Astrocyte (in vitro differentiated cells and primary cell): ENCODE results near the gene CSNK1G3. TPM values are rescaled to one million over a fixed set of nuclear protein-coding genes. Genes with fewer than 3 reads are reported as not detected.

Experiments used
- DNase-seq: peaks from one replicate; pipeline ENCODE4 v3.0.0-alpha.2; 2010; ENCODE audit warnings: low read depth
- FAIRE-seq: peaks from 2 replicates; lab custom pipeline; 2011; peaks lifted over from hg19 to GRCh38; lab: Jason Lieb, UNC
- H2AFZ ChIP-seq: 2 replicates; pipeline ENCODE4 v1.6.0; 2012; ENCODE audit warnings: low read depth, low read length, inconsistent platforms
- H3K27ac ChIP-seq: 2 replicates; pipeline ENCODE4 v1.5.1; 2011; ENCODE audit warnings: low read depth, low read length, inconsistent platforms
- H3K27me3 ChIP-seq: 2 replicates; pipeline ENCODE4 v1.6.0; 2011; ENCODE audit warnings: low read length, inconsistent platforms; ENCODE audit not compliant: insufficient read depth
- H3K36me3 ChIP-seq: 2 replicates; pipeline ENCODE4 v1.5.1; 2011; ENCODE audit warnings: low read length, inconsistent platforms; ENCODE audit not compliant: insufficient read depth
- H3K4me1 ChIP-seq: 2 replicates; pipeline ENCODE4 v1.5.1; 2011; ENCODE audit warnings: low read length, inconsistent platforms; ENCODE audit not compliant: insufficient read depth
- H3K4me2 ChIP-seq: 2 replicates; pipeline ENCODE4 v1.6.0; 2012; ENCODE audit warnings: low read length, inconsistent platforms
- H3K4me3 ChIP-seq: 2 replicates; pipeline ENCODE4 v1.5.1; 2011; ENCODE audit warnings: low read depth, mild to moderate bottlenecking, low read length, inconsistent platforms; ENCODE audit not compliant: insufficient read depth
- H3K79me2 ChIP-seq: 2 replicates; pipeline ENCODE4 v1.6.0; 2012; ENCODE audit warnings: mild to moderate bottlenecking, low read length, inconsistent platforms; ENCODE audit not compliant: insufficient read depth
- H3K9ac ChIP-seq: 2 replicates; pipeline ENCODE4 v1.6.0; 2012; ENCODE audit warnings: mild to moderate bottlenecking, low read length, inconsistent platforms
- H3K9me3 ChIP-seq: 2 replicates; pipeline ENCODE4 v1.5.1; 2012; ENCODE audit warnings: low read depth, mild to moderate bottlenecking, low read length, inconsistent platforms; ENCODE audit not compliant: insufficient read depth
- H4K20me1 ChIP-seq: 2 replicates; pipeline ENCODE4 v1.6.0; 2012; ENCODE audit warnings: low read length, inconsistent platforms; ENCODE audit not compliant: insufficient read depth
- H3K27ac Mint-ChIP-seq: one replicate; pipeline ENCODE4 v1.8.0; 2021; ENCODE audit warnings: mild to moderate bottlenecking, mixed read lengths; ENCODE audit not compliant: unreplicated experiment
- H3K27me3 Mint-ChIP-seq: one replicate; pipeline ENCODE4 v1.8.0; 2021; ENCODE audit warnings: low read depth, mixed read lengths; ENCODE audit not compliant: unreplicated experiment
- H3K36me3 Mint-ChIP-seq: one replicate; pipeline ENCODE4 v1.8.0; 2021; ENCODE audit warnings: low read depth, mixed read lengths; ENCODE audit not compliant: unreplicated experiment
- H3K4me1 Mint-ChIP-seq: one replicate; pipeline ENCODE4 v1.8.0; 2021; ENCODE audit warnings: low read depth, mixed read lengths; ENCODE audit not compliant: unreplicated experiment
- H3K4me3 Mint-ChIP-seq: one replicate; pipeline ENCODE4 v1.8.0; 2021; ENCODE audit warnings: mild to moderate bottlenecking, moderate library complexity, mixed read lengths; ENCODE audit not compliant: unreplicated experiment
- H3K9me3 Mint-ChIP-seq: one replicate; pipeline ENCODE4 v1.8.0; 2021; ENCODE audit warnings: mild to moderate bottlenecking, mixed read lengths; ENCODE audit not compliant: unreplicated experiment
- EZH2 ChIP-seq: IDR thresholded peaks from 2 replicates; pipeline ENCODE4 v1.6.1; 2012; ENCODE audit warnings: mild to moderate bottlenecking, low read length, inconsistent platforms; ENCODE audit not compliant: insufficient read depth
- total RNA-seq: library from RNA; stranded (reverse); gene quantifications from 2 replicates; pipeline ENCODE4 v1.2.1, GENCODE V29; 2021
- TF ChIP-seq, protein P1 (sequence below): IDR thresholded peaks from 2 replicates; pipeline ENCODE4 v1.5.1; 2011; ENCODE audit warnings: low read depth, mild to moderate bottlenecking, inconsistent platforms, low read length, moderate library complexity; ENCODE audit not compliant: insufficient read depth

The CSNK1G3 gene
- total RNA-seq, 1 donor from 2014 or later = 59.4 TPM

DNA sequence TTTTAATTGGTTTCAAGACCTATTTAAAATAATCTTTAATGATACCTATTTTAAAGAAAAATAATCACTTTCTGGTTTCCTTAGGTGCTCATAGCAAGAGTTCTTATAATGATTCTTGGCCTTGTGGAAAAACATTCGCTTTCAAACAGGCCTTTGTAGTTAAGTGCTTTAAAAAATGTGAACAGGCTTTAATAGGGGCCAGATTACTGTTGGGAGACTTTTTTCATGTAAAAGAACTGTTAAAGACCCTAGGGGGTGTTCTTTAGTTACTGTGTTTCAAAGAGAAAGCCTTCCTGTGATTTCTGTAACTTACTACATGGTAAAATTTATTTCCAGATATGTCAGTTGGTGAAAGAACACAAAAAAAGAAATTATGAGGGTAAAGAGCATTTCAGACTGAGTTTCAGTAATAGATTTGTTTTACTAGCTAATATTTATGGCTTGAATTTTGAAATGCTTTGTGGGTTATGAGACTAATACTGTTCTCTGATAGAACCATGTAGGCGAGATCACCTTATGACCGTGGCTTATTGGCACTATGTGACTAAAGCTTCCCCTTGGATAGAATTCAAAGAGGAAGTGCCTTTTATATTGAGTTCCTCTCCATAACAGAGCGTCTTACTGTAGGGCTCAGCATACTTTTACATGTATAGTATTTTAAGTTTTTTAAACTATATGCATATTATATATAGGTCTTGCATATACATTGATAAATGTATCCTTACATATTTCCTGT is 70.7 kb downstream of the CSNK1G3 start:
- no peak overlapping the region for H3K4me2 ChIP-seq
- H3K4me1 Mint-ChIP-seq = peaks cover 5% of the 10 kb centered on the region
- no peak overlapping the region for H3K4me3 ChIP-seq

DNA sequence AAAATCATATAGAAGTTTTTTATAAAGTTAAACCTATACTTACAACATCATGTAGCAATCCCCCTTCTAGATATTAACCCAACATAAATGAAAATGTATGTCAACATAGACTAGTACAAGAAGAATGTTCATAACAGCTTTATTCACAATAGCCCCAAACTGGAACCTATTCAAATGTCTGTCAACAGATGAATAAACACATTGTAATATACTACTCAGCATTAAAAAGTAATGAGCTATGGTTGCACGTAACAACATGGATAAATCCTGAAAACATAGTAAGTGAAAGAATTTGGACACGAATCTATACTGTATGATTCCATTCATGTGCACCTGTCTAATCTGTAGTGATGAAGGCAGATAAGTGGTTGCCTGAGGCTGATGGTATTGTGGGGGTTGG is 73.9 kb downstream of the CSNK1G3 start:
- FAIRE-seq = no peak
- no peak overlapping the region for H3K4me3 Mint-ChIP-seq
- H3K79me2 ChIP-seq = no peaks in the 10 kb centered on the region
- peaks cover 10% of the 10 kb centered on the region for H3K36me3 Mint-ChIP-seq
- no peaks in the 10 kb centered on the region for H3K27me3 Mint-ChIP-seq
- H4K20me1 ChIP-seq = peaks cover 8% of the 10 kb centered on the region
- H3K36me3 ChIP-seq = no peaks in the 10 kb centered on the region
- H3K9ac ChIP-seq = no peak overlapping the region
- TF ChIP-seq, protein P1, sequence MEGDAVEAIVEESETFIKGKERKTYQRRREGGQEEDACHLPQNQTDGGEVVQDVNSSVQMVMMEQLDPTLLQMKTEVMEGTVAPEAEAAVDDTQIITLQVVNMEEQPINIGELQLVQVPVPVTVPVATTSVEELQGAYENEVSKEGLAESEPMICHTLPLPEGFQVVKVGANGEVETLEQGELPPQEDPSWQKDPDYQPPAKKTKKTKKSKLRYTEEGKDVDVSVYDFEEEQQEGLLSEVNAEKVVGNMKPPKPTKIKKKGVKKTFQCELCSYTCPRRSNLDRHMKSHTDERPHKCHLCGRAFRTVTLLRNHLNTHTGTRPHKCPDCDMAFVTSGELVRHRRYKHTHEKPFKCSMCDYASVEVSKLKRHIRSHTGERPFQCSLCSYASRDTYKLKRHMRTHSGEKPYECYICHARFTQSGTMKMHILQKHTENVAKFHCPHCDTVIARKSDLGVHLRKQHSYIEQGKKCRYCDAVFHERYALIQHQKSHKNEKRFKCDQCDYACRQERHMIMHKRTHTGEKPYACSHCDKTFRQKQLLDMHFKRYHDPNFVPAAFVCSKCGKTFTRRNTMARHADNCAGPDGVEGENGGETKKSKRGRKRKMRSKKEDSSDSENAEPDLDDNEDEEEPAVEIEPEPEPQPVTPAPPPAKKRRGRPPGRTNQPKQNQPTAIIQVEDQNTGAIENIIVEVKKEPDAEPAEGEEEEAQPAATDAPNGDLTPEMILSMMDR = no peak
- TF ChIP-seq EZH2 = no peak
- H3K9me3 Mint-ChIP-seq = no peaks in the 10 kb centered on the region
- H3K4me3 ChIP-seq = no peak overlapping the region
- H3K4me1 ChIP-seq = no peaks in the 10 kb centered on the region
- no peak overlapping the region for H3K27ac Mint-ChIP-seq
- DNase-seq = peak; percentile 10
- H3K27ac ChIP-seq = no peak overlapping the region
- H3K4me2 ChIP-seq = no peak overlapping the region
- no peaks in the 10 kb centered on the region for H3K27me3 ChIP-seq
- H2AFZ ChIP-seq = no peak overlapping the region
- peaks cover 5% of the 10 kb centered on the region for H3K4me1 Mint-ChIP-seq
- H3K9me3 ChIP-seq = no peaks in the 10 kb centered on the region

More for the DNA sequence above, 70.7 kb downstream of the CSNK1G3 start:
- Histone ChIP-seq H4K20me1 (peaks cover 8% of the 10 kb centered on the region), H3K4me1 (no peaks in the 10 kb centered on the region), H3K36me3 (peaks cover 2% of the 10 kb centered on the region), H3K9me3 (no peaks in the 10 kb centered on the region), H3K27ac (no peak overlapping the region), H3K9ac (no peak overlapping the region), H3K79me2 (no peaks in the 10 kb centered on the region), H2AFZ (no peak overlapping the region), H3K27me3 (no peaks in the 10 kb centered on the region)
- Mint-ChIP-seq H3K27ac (no peak overlapping the region), H3K27me3 (no peaks in the 10 kb centered on the region), H3K4me3 (no peak overlapping the region), H3K9me3 (no peaks in the 10 kb centered on the region), H3K36me3 (peaks cover 10% of the 10 kb centered on the region)
- FAIRE-seq (no peak), DNase-seq (no peak)
- TF ChIP-seq, protein P1 = no peak
- no peak for TF ChIP-seq EZH2

DNA sequence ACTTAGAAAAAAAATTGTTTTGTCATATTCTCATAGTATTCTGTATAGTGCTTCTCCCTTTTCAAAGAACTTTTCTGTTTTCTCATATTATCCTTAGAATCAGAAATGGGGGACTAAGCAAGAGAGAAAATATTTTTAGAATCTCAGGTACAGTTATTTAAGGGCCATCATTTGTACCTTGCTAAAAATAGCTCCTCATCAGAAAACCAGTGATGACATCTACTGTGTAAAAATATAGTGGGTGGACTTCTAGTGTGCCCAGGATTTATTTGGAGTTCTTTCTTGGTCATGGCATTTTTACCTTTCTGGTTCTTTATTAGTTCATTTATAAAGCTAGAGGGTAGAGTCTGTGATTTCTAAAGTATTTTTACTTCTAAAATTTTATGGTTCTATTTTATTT is 82.5 kb downstream of the CSNK1G3 start:
- Histone ChIP-seq H3K27ac (no peak overlapping the region), H3K4me3 (no peak overlapping the region), H3K79me2 (no peaks in the 10 kb centered on the region), H4K20me1 (peaks cover 3% of the 10 kb centered on the region), H3K27me3 (no peaks in the 10 kb centered on the region), H3K9ac (no peak overlapping the region), H3K4me2 (no peak overlapping the region), H3K36me3 (peaks cover 21% of the 10 kb centered on the region), H3K4me1 (no peaks in the 10 kb centered on the region), H3K9me3 (no peaks in the 10 kb centered on the region), H2AFZ (no peak overlapping the region)
- Mint-ChIP-seq H3K4me3 (no peak overlapping the region), H3K27ac (no peak overlapping the region), H3K9me3 (no peaks in the 10 kb centered on the region), H3K27me3 (no peaks in the 10 kb centered on the region), H3K36me3 (peaks cover 10% of the 10 kb centered on the region), H3K4me1 (no peaks in the 10 kb centered on the region)
- FAIRE-seq = no peak
- no peak for DNase-seq
- TF ChIP-seq, protein P1 = no peak
- no peak for TF ChIP-seq EZH2
